Keratinocyte (primary cell): ENCODE measurements around the gene CAPZA3. TPM values are rescaled to one million over a fixed set of nuclear protein-coding genes. Genes with fewer than 3 reads are reported as not detected.

ENCODE experiments used
- DNase-seq: peaks from one replicate; pipeline ENCODE4 v3.0.0-alpha.2; 2011; ENCODE audit warnings: low read depth, missing footprints, low spot score
- FAIRE-seq: peaks from 2 replicates; lab custom pipeline; 2011; peaks lifted over from hg19 to GRCh38; lab: Jason Lieb, UNC
- H2AFZ ChIP-seq: 2 replicates; pipeline ENCODE4 v1.6.0; 2012; ENCODE audit warnings: low read length, control low read depth, inconsistent platforms; ENCODE audit not compliant: control insufficient read depth
- H3K27ac ChIP-seq: 2 replicates; pipeline ENCODE4 v1.5.1; 2011; ENCODE audit warnings: low read length; ENCODE audit not compliant: control insufficient read depth, insufficient read depth
- H3K27me3 ChIP-seq: 3 replicates; pipeline ENCODE4 v1.6.0; 2011; ENCODE audit warnings: low read length; ENCODE audit not compliant: control insufficient read depth, insufficient read depth; ENCODE audit errors: extremely low read depth
- H3K36me3 ChIP-seq, 2 experiments: 2 replicates in 1 of 2; 3 replicates in 1 of 2; pipeline ENCODE4 v1.5.1; 2011; ENCODE audit warnings: low read length in 2 of 2, mild to moderate bottlenecking in 1 of 2; ENCODE audit not compliant: control insufficient read depth in 2 of 2, insufficient read depth in 2 of 2; ENCODE audit errors: extremely low read depth in 1 of 2
- H3K4me1 ChIP-seq: 3 replicates; pipeline ENCODE4 v1.5.1; 2011; ENCODE audit warnings: low read length; ENCODE audit not compliant: control insufficient read depth, insufficient read depth; ENCODE audit errors: extremely low read depth
- H3K4me2 ChIP-seq: 3 replicates; pipeline ENCODE4 v1.6.0; 2011; ENCODE audit warnings: low read depth, low read length; ENCODE audit not compliant: control insufficient read depth, insufficient read depth; ENCODE audit errors: extremely low read depth
- H3K4me3 ChIP-seq, 3 experiments: fragments of 200-600 bp in 1 of 3; sonication (generic) in 1 of 3; 2 replicates in 2 of 3; 3 replicates in 1 of 3; pipeline ENCODE4 v1.5.1; 2011 to 2016; ENCODE audit warnings: low read length in 3 of 3, mild to moderate bottlenecking in 3 of 3, control low read depth in 2 of 3, inconsistent platforms in 1 of 3, low read depth in 1 of 3, mixed read lengths in 1 of 3, mixed run types in 1 of 3, moderate library complexity in 1 of 3; ENCODE audit not compliant: control insufficient read depth in 2 of 3, insufficient read depth in 2 of 3; ENCODE audit errors: extremely low read depth in 1 of 3
- H3K79me2 ChIP-seq: 2 replicates; pipeline ENCODE4 v1.6.0; 2012; ENCODE audit warnings: low read length; ENCODE audit not compliant: control insufficient read depth, insufficient read depth
- H3K9ac ChIP-seq: 3 replicates; pipeline ENCODE4 v1.6.0; 2011; ENCODE audit warnings: low read length; ENCODE audit not compliant: control insufficient read depth, insufficient read depth; ENCODE audit errors: extremely low read depth
- H3K9me1 ChIP-seq: 3 replicates; pipeline ENCODE4 v1.6.0; 2011; ENCODE audit warnings: low read length; ENCODE audit not compliant: control insufficient read depth, insufficient read depth; ENCODE audit errors: extremely low read depth
- H3K9me3 ChIP-seq: 2 replicates; pipeline ENCODE4 v1.5.1; 2012; ENCODE audit warnings: low read depth, low read length; ENCODE audit not compliant: control insufficient read depth
- H4K20me1 ChIP-seq: 3 replicates; pipeline ENCODE4 v1.6.0; 2011; ENCODE audit warnings: low read length; ENCODE audit not compliant: control insufficient read depth, insufficient read depth; ENCODE audit errors: extremely low read depth
- EZH2 ChIP-seq: IDR thresholded peaks from one replicate; pipeline ENCODE4 v1.6.1; 2012; ENCODE audit warnings: inconsistent platforms, mild to moderate bottlenecking, low read length, moderate library complexity
- dilution Hi-C: fragments of 300-500 bp; cut with MboI; formaldehyde crosslinking; loops from one replicate; pipeline ENCODE4 v1.7.0; 2020; ENCODE audit warnings: low sequenced_read_pairs; ENCODE audit not compliant: extremely low pct_ligation_motif_present
- polyA plus RNA-seq, 5 experiments: library from polyadenylated mRNA; depleted of rRNA in 3 of 5; stranded (reverse) in 3 of 5; stranded (forward) in 1 of 5; unstranded in 1 of 5; fragments of >200 nt; gene quantifications; 1 replicate in 1 of 5; 2 replicates in 3 of 5; 3 replicates in 1 of 5; pipeline versions ENCODE4 v1.2.1 to v1.2.3, GENCODE V29; 2011 to 2012; ENCODE audit warnings: missing spikeins in 2 of 5, low read depth in 1 of 5, low replicate concordance in 1 of 5
- TF ChIP-seq, protein P1 (sequence below), 3 experiments: IDR thresholded peaks in 1 of 3; conservative IDR thresholded peaks in 1 of 3; optimal IDR thresholded peaks in 1 of 3; 2 replicates in 2 of 3; 3 replicates in 1 of 3; pipeline versions ENCODE3 to v1.5.1; 2011; ENCODE audit warnings: low read length in 3 of 3, mild to moderate bottlenecking in 3 of 3, moderate library complexity in 2 of 3, control low read depth in 1 of 3, inconsistent platforms in 1 of 3; ENCODE audit not compliant: insufficient read depth in 2 of 3; ENCODE audit errors: extremely low read depth in 1 of 3

The CAPZA3 gene
- polyA plus RNA-seq, 1 donor (not counting 4 experiments of a cell fraction or from before 2014, with no cell fraction given): 0.05 TPM

DNA sequence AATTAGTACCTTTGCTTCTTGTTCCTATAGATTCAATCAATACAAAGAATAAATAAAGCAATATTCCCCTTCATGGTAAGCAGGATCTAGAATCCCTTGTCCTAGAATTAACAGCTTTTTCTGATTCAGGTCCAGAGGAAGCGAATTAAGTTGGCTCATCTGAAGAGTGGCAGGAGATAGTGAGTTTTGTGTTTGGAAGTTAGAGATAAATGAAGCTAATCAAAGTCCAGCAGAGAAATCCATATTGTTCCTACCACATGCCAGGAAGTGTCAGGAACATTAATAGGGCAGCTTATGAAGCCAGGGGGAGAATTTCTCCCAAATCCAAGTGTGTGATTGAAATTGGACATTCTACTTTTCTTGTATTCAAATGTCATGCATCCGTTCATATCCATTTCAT lies 13.9 kb downstream of the CAPZA3 start:
- FAIRE-seq (no peak), DNase-seq (no peak)
- dilution Hi-C loops: no loop called here
- Histone ChIP-seq H3K4me2 (no peak overlapping the region), H3K27me3 (no peaks in the 10 kb centered on the region), H3K36me3 (no peaks in the 10 kb centered on the region), H2AFZ (no peak overlapping the region), H3K9me1 (no peaks in the 10 kb centered on the region), H4K20me1 (no peaks in the 10 kb centered on the region), H3K9me3 (no peaks in the 10 kb centered on the region), H3K4me3 (no peak overlapping the region), H3K4me1 (peaks cover 12% of the 10 kb centered on the region), H3K9ac (no peak overlapping the region), H3K27ac (no peak overlapping the region), H3K79me2 (no peaks in the 10 kb centered on the region)
- TF ChIP-seq, protein P1, sequence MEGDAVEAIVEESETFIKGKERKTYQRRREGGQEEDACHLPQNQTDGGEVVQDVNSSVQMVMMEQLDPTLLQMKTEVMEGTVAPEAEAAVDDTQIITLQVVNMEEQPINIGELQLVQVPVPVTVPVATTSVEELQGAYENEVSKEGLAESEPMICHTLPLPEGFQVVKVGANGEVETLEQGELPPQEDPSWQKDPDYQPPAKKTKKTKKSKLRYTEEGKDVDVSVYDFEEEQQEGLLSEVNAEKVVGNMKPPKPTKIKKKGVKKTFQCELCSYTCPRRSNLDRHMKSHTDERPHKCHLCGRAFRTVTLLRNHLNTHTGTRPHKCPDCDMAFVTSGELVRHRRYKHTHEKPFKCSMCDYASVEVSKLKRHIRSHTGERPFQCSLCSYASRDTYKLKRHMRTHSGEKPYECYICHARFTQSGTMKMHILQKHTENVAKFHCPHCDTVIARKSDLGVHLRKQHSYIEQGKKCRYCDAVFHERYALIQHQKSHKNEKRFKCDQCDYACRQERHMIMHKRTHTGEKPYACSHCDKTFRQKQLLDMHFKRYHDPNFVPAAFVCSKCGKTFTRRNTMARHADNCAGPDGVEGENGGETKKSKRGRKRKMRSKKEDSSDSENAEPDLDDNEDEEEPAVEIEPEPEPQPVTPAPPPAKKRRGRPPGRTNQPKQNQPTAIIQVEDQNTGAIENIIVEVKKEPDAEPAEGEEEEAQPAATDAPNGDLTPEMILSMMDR (optimal IDR thresholded peaks at IDR 0.05 in 1 of 3, IDR thresholded peaks at IDR 0.05 in 1 of 3, conservative IDR thresholded peaks at IDR 0.05 in 1 of 3; ENCODE audit: extremely low read depth in 1 of 3, insufficient read depth in 2 of 3, low read length in 3 of 3): no peak
- no peak for TF ChIP-seq EZH2

DNA sequence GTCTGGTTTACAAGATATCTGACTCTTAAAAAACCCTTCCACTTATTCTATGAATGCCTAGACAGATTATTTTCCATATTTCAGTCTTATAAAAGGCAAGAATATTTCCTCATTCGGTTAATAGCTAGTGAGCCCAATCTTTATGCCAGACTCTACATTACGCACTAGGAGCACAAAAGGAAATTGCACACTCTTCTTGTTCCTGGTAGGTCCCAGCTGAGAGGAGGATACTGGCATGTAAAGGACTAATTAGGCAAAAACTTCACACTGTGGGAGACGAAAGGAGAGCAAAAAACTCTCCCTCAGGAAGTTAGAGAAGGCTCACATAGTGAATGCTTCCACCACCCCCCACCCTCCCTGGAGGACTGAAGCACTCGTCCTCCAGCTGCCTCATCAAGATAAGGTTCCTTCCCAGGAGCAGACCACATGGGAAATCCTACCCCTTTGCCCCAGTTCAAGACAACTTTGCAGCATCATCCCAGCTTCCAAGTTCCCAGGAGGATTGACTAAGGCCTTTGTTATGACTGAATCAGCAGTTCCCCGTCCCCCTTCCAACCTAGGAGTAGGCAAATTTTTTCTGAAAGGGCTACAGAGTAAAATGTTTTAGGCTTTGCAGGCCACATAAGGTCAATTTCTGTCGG lies 14.5 kb downstream of the CAPZA3 start:
- Histone ChIP-seq H3K27ac (no peak overlapping the region), H3K4me2 (no peak overlapping the region), H3K4me1 (peaks cover 12% of the 10 kb centered on the region), H3K9me1 (no peaks in the 10 kb centered on the region), H3K27me3 (no peaks in the 10 kb centered on the region), H3K9ac (no peak overlapping the region), H2AFZ (no peak overlapping the region), H3K4me3 (no peak overlapping the region), H3K79me2 (no peaks in the 10 kb centered on the region), H3K36me3 (no peaks in the 10 kb centered on the region), H3K9me3 (no peaks in the 10 kb centered on the region), H4K20me1 (no peaks in the 10 kb centered on the region)
- TF ChIP-seq, protein P1 (optimal IDR thresholded peaks at IDR 0.05 in 1 of 3, IDR thresholded peaks at IDR 0.05 in 1 of 3, conservative IDR thresholded peaks at IDR 0.05 in 1 of 3; ENCODE audit: extremely low read depth in 1 of 3, insufficient read depth in 2 of 3, low read length in 3 of 3): no peak
- no peak for TF ChIP-seq EZH2
- no peak for DNase-seq
- dilution Hi-C loops: no loop called here
- no peak for FAIRE-seq
